HG03439 (cell line): Measurements from ENCODE around the gene RDH8.

ENCODE experiments used
- ATAC-seq: cut with Tn5 transposase; IDR thresholded peaks from one replicate; pipeline ENCODE4 v1.9.1; 2021; ENCODE audit warnings: mild to moderate bottlenecking, moderate library complexity; ENCODE audit not compliant: unreplicated experiment

Gene RDH8, protein sequence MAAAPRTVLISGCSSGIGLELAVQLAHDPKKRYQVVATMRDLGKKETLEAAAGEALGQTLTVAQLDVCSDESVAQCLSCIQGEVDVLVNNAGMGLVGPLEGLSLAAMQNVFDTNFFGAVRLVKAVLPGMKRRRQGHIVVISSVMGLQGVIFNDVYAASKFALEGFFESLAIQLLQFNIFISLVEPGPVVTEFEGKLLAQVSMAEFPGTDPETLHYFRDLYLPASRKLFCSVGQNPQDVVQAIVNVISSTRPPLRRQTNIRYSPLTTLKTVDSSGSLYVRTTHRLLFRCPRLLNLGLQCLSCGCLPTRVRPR

DNA sequence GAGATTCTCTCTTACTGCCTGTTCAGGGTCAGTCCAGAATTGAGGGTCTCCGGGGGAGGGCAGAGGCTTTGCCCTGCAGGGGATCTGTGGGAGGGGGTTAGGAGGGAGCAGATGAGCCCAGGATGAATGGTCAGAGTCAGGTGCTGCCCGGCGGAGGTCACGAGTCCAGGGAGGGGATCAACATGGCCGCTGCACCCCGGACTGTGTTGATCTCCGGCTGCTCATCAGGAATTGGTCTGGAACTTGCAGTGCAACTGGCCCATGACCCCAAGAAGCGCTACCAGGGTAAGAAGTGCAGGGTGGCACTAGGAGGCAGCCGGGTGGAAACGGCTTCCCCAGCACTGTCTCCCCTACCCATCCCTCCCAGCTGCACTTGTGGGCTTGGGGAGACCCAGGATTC lies at the start of gene RDH8:
Gene RDH8, plus strand, starts transcription at position 168 of the 400 bp plus-strand sequence. Its CDS starts 15 bp downstream, at position 183.
- ATAC-seq, result no peak

DNA sequence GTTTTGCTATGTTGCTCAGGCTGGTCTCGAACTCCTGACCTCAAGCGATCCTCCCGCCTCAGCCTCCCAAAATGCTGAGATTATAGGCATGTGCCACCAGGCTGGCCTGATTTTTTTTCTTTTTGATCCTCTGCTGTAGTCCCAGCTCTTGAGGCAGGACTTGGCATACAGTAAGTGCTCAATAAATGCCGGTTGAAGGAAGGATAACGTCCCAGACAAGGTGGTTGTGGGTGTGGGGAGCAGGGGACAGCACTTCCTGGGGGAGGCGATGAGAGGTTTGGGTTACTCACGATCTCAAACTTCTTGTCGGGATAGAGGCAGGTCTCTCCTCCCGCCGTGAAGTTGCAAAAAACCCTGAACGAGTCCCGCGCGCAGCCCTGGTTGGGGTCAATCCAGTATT lies 47.3 kb upstream of the RDH8 start:
- no peak for ATAC-seq

DNA sequence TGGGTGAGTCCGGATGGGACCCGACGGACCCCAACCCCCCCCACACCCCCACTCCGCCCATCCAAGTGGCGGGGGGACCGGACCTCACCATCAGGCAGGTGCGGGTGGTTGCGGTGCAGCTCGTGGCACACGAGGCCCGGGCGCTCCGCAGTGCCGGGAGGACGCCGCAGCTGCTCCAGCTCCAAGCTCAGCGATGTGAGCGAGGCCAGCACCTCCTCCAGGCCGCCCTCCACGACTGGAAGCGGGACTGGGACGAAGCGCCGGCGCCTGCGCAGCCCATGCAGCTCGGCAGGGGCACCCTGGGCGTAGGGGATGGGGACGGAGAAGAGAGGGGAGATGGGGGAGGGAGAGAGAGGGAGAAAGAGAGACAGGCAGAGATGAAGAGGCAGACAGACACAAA lies 46.8 kb upstream of the RDH8 start:
- no peak for ATAC-seq

DNA sequence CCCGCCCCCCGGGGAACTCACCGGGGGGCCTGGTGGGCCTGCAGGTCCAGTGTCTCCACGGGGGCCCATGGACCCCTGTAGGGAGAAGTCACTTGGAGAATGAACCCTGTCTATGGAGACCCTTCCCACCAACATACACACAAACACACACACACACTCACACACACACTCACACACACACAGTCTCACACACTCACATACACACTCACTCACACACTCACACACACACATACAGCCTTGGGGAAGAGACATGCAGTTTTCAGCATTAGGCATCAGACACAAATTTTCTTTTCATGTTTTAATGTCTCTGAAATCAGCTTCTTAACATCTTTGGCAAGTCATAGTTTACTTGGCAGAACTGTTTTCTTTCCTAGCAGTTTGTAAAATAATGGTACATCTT lies 46.0 kb upstream of the RDH8 start:
- ATAC-seq, result no peak

DNA sequence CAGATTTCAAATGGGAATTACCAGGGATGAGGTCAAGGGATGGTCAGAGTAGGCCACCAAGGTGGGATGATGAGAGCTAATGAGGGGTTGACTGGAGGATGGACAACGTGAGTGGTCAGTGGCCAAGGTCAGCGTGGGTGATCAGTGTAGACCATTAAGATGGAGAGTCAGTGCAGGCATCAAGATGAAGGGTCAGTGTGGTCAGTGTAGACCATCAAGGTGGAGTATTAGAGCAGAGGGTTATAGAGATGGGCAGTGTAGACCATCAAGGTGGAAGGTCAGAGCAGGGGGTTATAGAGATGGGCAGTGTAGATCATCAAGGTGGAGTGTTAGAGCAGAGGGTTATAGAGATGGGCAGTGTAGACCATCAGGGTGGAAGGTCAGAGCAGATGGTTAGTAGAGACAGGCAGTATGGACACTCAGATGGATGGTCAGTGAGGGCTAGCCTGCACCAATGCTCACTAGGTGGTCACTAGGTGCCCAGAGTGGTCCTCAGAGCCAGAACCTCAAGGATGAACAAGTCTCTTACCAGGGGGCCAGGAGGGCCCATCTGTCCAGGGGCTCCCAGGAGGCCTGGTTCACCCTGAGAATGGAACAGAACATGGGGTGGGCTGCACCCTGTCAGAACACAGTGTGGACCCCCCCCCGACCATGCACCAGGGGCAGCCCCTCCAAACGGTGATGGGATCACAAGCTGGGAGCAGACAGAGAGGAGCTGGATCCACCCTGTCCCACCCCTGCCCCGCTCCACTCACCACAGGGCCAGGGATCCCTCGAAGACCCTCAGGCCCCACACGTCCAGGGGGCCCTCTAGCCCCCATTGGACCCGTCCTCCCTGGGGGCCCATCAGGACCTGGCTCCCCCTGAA lies 44.2 kb upstream of the RDH8 start:
- no peak for ATAC-seq

DNA sequence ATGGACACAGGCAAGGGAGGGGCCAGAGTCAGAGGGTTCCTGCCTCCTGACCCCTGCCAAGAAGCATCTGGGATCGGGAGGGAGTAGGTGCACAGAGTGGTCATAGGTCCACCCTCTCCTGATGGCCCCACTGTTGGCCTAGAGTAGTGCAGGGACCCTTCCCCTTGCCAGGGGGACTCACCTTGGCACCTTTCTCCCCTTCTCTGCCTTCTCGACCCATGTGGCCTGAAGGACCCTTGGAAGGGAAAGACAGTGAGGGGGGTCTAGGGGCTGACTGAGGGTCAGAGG lies 43.7 kb upstream of the RDH8 start:
- no peak for ATAC-seq

DNA sequence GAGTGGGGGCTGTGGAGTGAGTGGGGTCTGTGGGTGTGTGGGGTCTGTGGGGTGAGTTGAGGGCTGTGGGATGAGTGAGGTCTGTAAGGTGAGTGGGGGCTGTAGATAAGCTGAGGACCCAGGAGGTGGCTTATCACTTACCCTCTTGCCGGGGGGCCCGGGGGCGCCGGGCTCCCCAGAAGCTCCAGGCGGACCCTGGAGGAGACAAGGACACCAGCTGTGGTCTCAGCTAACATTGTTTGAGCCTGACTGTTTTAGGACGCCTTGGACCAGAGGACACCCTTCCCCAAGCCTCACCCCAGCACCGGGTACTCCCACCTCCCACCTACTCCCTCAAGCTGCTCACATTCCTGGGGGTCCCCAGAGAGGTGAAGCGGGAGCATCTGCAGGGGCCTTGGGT lies 42.8 kb upstream of the RDH8 start:
- ATAC-seq, result no peak

DNA sequence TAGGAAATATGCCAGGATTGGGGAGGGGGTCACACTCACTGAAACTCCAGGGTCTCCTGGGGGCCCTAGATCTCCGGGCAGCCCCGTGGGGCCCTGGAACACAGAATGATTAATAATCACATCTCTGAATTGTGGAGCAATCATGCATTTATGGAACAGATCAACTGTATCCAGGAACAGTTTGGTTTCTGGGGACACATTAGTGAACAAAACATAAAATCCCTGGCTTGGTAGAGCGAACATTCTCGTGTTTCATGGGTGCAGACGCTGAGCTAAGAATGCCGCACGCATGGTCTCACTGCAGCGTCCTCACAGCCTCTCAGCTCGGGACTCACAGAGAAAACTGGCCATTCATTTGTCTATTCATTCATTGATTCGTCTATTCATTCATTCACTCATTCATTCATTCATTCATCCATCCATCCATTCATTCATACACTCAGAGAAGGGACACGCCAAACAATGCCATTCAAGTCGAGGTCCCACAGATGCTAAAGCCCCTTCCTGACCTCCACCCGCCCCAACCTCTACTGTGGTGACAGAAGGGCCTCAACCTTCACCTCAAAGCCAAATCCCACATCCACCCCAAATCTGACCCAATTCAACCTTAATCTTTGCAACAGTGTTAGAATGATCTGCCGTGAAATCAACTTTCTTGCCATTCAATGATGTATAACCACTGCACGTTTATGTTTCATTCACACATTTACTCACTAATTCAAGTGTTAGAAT lies 42.0 kb upstream of the RDH8 start:
- ATAC-seq, result no peak

DNA sequence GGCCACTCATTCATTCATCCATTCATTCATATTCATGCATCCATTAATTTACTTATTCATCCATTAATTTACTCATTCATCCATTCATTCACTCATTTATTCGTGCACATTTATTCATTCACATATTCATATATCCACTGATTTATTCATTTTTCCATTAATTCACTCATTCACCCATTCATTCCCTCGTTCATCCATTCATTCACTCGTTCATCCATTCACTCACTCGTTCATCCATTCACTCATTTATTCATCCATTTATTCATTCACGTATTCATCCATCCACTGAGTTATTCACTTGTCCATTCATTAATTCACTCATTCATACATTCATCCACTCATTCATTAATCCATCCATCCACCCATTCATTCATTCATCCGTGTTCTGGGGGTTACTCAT lies 41.2 kb upstream of the RDH8 start:
- ATAC-seq, result no peak

DNA sequence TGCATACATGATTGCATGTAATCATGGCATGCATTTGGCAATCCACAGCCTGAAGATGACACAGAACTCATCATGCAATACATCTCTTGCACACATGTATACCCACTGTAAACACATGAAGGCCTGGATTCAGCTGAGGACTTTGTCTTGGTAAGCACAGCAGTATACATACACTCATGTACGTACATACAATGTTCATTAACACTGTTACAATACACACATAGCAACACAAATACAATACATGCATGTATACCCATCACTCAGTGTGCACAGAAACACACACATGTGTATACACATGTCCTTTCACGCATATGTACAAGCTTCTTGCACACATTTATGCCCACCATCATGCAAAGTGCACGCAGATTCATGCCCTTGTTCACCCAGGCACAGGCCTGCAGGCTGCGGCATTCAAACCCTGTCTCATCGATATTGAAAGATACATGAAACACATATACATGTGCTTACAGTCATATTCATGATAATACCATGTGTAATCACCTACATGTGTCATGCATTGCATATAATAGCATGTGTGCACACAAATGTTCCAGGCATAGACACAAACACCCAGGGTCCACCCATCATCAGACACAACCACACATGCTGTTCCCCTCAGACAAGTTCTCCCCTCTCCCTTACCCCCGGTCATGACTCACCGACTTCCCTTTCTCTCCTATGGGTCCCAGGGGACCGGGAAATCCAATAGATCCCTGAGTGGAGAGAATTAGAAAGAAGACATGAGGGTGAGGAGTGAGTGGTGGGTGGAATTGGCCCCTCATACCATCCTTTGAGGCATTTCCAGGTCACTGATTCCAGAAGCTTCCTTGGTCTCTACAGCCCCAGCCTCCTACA lies 31.6 kb upstream of the RDH8 start:
- ATAC-seq, result no peak

DNA sequence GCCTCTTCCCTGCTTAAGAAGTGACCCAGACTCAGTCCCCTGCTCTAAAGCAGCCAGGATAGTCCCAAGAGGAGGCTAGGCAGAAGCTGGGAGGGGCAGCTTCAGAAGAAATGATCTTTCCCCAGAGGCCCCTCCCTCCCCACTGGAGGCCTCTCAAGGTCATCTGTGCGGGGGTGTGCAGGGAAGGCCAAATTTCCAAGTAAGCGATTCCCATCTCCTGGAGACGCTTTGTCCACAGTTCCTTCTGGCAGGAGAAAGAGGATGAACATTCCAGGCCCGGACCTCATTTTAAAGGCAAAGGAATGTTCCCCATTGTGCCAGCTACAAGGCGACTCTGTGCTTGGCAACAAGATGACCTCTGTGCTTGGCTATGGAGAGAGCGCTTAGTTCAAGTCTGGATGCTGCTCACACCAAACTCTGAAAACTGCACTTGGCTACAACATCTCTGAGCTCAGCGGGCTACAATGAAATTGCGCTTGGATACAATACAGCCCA lies 26.4 kb upstream of the RDH8 start:
- no peak for ATAC-seq

DNA sequence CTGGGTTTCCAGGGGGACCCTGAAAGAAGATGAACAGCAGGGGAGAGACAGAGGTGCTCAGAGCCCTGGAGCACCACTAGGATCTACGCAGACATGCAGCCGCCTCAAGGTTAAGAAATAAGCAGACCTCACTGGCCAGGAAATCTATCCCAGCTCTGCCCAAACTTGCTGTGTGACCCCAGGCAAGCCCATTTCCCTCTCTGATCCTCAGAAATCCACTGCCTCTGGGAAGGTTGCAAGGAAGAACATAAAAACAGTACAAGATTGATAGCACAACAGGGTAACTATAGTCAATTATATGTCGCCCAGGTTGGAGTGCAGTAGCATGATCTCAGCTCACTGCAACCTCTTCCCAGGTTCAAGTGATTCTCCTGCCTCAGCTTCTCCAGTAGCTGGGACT lies 23.8 kb upstream of the RDH8 start:
- ATAC-seq, result no peak

DNA sequence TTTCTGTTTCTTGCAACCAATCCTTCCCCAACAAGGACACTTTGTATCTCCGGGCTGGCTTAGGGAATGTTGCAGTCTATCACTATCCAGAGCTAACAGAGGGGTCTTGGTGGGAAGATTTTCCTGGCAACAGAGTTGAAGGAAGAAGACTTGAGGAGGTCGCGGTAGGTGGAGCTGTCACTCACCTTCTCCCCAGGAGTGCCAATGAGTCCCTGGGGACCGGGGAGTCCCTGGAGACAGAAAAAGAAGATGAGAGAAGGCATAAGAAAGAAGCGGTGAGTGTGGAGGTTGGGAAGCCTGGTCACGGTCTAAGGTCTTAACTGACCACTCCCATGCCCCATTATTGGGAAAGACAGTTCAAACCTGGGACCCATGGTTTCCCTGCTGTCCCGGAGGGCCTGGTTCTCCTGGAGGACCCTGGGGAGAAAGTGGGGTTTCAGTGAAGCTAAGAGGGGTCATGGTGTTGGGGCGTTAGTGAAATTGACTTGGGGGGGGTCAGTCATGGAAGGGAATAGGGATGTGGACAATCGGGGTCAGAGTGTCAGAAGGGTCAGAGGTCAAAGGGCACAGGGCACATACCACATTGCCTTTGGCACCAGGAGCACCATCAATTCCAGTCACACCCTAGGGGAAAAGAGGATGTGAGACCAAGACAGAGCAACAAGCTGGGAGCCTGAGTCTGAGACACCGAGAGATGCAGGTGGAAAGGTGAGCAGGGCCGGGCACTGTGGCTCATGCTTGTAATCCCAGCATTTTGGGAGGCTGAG lies 21.7 kb upstream of the RDH8 start:
- ATAC-seq, result no peak

DNA sequence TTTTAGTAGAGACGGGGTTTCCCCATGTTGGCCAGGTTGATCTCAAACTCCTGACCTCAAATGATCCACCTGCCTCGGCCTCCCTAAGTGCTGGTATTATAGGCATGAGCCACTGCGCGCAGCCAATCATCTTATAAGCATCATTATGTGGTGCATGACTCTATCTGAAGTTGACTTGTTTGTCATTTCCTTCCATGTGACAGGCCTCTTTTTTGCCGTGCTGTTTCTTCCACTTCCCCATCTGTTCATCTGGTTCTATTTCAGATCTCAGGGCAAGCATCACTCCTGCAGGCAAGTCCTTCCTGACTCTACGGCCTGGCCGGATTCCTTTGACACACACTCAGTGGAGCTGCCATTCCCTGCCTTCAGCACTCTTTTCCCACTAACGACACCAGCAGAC lies 18.2 kb upstream of the RDH8 start:
- ATAC-seq, result no peak

DNA sequence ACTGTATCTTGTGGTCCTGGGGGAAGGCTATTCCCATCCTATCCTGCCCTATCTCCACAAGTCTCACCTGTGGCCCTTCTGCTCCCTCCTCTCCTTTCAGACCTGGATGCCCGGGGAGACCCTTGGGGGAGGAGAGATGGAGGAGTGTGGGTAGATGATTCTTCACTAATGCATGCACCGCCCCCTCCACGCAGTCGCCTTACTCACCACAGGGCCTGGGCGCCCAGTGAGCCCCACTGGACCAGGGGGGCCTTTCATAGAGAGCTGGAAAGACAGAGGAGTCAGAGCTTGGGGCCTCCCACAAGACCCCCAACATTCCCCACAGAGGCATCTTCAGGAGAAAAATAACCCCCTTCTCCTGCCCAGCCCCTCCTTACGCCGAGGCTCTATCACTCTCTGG lies 17.3 kb upstream of the RDH8 start:
- no peak for ATAC-seq

DNA sequence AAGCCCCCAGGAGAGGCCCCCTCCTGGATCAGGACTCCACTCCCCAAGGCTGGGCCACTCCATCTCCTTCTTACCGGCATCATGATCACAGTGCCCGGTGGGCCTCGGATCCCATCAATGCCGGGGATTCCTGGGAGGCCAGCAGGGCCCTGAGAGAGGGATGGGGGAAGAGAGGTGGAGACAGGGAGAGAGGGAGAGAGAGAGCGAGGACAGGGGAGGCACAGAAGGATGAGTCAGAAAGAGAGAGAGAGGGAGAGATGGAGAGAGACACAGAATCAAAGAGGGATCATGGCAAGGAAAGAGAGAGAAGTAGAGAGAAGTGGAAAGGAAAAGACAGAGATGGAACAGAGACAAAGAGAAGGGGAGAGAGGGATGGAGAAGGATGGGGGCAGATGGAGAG lies 16.7 kb upstream of the RDH8 start:
- ATAC-seq, result no peak

DNA sequence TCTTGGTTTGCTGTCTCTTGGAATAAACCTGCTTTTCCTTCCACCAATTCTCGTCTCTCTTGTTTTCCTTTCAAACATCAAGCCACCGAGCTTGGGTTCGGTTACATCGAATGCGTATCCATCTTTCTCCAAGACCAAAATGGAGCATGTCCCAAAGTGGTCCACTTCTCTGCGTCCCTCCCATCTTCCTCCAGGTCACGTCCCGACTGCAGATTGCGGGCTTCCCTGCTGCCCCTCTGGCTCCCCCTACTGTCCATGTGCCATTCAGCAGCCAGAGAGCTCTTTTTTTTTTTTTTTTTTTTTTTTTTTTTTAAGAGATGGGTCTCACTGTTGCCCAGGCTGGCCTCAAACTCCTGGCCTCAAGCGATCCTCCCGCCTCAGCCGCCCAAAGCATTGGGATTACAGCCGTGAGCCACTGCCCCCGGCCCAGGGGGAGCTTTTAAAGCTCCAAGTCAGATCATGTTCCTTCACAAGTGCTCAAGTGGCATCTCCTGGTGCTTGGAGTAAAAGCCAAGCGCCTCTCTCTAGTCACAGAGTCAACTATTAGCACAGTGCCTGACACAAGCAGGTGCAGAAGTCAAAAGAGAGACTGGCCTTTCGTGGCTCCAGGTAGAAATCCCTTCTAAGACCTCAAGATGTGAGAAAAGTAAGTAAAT lies 13.0 kb upstream of the RDH8 start:
- ATAC-seq, result no peak

DNA sequence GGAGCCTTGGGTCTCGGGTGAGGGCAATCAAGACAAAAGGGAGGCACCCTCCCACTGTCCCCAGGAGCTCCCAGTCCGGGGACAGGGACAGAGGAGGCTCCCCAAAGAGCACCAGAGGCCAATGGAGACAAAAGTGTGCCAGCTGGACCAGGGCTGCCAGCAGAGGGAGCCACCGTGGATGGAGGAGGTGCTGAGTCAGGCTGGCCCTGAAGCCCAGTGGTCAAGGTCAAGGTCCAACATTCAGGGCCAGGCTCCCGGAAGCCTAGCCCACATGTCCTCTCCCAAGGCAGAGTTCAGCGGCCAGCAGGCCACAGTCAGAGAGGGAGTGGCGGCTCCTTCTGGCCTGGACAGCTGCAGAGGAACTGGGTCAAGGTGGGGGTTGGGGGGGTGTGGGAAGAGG lies 11.4 kb upstream of the RDH8 start:
- no peak for ATAC-seq

DNA sequence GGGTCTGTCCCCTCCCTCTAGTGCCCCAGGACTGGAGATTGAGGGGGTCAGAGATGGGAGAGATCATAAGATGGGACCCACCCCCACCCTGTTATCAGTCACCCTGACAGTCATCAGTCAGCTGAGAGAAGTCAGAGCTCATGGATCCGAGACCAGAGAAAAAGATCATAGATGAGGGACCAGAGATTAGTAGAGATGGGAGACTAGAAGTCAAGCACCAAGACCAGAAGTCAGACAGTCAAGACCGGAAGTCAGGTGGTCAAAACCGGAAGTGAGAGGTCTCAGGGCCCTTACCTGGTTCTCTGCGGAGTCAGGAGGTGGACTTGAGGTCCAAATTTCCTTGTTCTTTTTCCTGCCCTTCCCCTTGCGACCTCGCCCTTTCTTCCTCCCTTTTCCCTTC lies 10.0 kb upstream of the RDH8 start:
- no peak for ATAC-seq

DNA sequence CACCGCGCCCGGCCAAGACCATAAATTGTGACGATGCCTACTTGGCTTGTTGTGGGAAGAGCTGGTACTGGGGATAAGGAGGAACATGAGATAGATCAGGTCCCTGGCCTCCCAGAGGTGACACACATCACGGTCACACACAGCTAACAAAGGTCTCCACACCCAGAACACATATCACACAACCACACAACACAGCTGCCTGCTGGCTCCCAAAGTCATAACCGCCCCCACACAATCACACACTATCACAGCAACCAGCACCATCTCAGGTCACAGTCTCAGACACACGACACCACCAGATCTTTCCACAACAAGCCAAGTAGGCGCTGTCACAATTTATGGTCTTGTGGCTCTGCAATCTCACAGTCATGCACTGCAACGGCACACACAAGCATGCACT lies 8.7 kb upstream of the RDH8 start:
- no peak for ATAC-seq
